Esophagus squamous epithelium (tissue), 4 donors: Measurements from ENCODE around the gene MBOAT2.

Experiments
- CTCF ChIP-seq, 6 experiments: fragments of 450-650 bp in 4 of 6; fragments of 200-600 bp in 2 of 6; sonication (generic) in 2 of 6; IDR thresholded peaks; one replicate each; pipeline ENCODE4 v1.5.1; 2016 to 2019; ENCODE audit warnings: antibody characterized with exemption in 6 of 6, mild to moderate bottlenecking in 4 of 6, moderate library complexity in 4 of 6
- POLR2A ChIP-seq, 4 donors: fragments of 450-650 bp; IDR thresholded peaks; one replicate each; pipeline ENCODE4 v1.6.1; 2017; ENCODE audit warnings: antibody characterized with exemption in 4 of 4, mild to moderate bottlenecking in 4 of 4, moderate library complexity in 3 of 4

DNA sequence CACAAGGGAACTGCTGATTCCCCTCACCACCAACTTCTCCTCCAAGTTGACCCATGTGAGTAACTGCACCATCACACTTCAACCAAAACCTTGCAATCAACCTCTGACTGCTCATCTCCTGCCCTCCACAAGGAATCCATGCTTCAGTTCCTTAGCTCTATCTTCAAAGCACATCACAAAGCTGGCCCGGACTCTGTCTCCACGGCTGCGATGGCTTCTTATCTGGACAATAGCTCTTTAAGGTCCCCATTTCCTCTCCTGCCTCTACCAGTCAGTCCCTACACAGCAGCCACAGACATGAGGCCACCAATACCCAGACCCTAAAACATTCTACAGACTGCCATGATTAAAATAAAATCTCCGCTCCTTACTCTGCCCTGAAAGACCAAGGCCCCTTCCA is 25.7 kb downstream of the MBOAT2 start:
- no peak for TF ChIP-seq CTCF (IDR thresholded peaks at IDR 0.05)
- no peak for TF ChIP-seq POLR2A (IDR thresholded peaks at IDR 0.05)
